ENCODE data around the gene LRRC1. TPM values are rescaled to one million over a fixed set of nuclear protein-coding genes. Genes with fewer than 3 reads are reported as not detected.

LRRC1 gene
- polyA plus RNA-seq, 4 donors = 21.8 to 41.2 (median 35.4) TPM

DNA sequence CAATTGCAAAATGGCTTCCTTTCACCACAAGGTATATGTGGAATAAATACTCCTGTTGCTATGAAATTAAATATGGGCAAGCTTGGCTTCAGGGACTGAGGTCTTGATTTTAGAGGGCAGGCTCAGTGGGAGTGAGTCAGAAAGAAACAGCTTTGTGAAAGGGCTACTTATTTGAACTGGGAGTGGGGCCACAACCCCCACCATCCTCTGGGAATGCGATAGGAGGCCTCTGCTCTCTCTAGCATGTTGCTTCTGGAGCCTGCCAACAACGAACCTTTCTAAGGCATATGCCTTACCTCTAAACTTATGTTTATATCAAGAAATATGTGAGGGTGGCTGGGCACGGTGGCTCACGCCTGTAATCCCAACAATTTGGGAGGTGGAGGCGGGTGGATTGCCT is 149.7 kb downstream of the LRRC1 start:
- FAIRE-seq (no peak), DNase-seq (no peak)
- no peak overlapping the region for H3K27ac ChIP-seq (ENCODE audit: low read depth in 1 of 3, low read length in 2 of 3)
- H3K36me3 ChIP-seq (ENCODE audit: control insufficient read depth in 3 of 3, insufficient read depth in 2 of 3, low read depth in 1 of 3, low read length in 3 of 3) = no peaks in the 10 kb centered on the region
- no peak overlapping the region for H3K4me3 ChIP-seq (ENCODE audit: low read depth in 1 of 3, low read length in 3 of 3)
- no peaks in the 10 kb centered on the region for H3K4me1 ChIP-seq (ENCODE audit: control insufficient read depth in 3 of 3, insufficient read depth in 2 of 3, low read depth in 1 of 3, low read length in 2 of 3)
- H3K9me3 ChIP-seq (ENCODE audit: control insufficient read depth in 2 of 2, insufficient read depth in 1 of 2, low read depth in 1 of 2, low read length in 1 of 2) = peaks cover 0 to 7% of the 10 kb centered on the region in 2 donors
- H3K27me3 ChIP-seq (ENCODE audit: control insufficient read depth in 3 of 3, insufficient read depth in 3 of 3, low read length in 3 of 3) = no peaks in the 10 kb centered on the region
- WGBS, 3 donors = 88 to 89% (median 88%) methylated on average over 5 of the region's 5 CpGs

- peaks cover 0 to 7% of the 10 kb centered on the region in 2 donors for H3K9me3 ChIP-seq (ENCODE audit: control insufficient read depth in 2 of 2, insufficient read depth in 1 of 2, low read depth in 1 of 2, low read length in 1 of 2)
- no peak overlapping the region for H3K4me3 ChIP-seq (ENCODE audit: low read depth in 1 of 3, low read length in 3 of 3)
- WGBS, 3 donors = 83 to 97% (median 89%) methylated on average over 4 of the region's 4 CpGs
- no peaks in the 10 kb centered on the region for H3K4me1 ChIP-seq (ENCODE audit: control insufficient read depth in 3 of 3, insufficient read depth in 2 of 3, low read depth in 1 of 3, low read length in 2 of 3)
- H3K36me3 ChIP-seq (ENCODE audit: control insufficient read depth in 3 of 3, insufficient read depth in 2 of 3, low read depth in 1 of 3, low read length in 3 of 3) = no peaks in the 10 kb centered on the region
- H3K27me3 ChIP-seq (ENCODE audit: control insufficient read depth in 3 of 3, insufficient read depth in 3 of 3, low read length in 3 of 3) = no peaks in the 10 kb centered on the region
- DNase-seq (no peak), FAIRE-seq (no peak)
- H3K27ac ChIP-seq (ENCODE audit: low read depth in 1 of 3, low read length in 2 of 3) = no peak overlapping the region
Observed at GRCh38 chr6:53945765-53946407, 151.1 kb downstream of the LRRC1 start.

GRCh38 chr6:53947780-53948179 is 153.0 kb downstream of the LRRC1 start:
- DNase-seq = no peak

DNA sequence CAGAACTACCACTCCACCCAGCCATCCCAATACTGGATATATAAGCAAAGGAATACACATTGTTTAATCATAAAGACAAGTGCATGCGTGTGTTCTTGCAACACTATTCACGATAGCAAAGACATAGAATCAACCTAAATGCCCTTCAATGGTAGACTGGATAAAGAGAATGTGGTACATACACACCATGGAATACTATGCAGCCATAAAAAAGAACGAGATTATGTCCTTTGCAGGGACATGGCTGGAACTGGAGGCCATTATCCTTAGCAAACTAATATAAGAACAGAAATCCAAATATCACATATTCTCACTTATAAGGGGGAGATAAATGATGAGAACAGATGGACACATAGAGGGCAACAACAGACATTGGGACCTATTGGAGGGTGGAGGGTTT is 156.6 kb downstream of the LRRC1 start:
- H3K9me3 ChIP-seq (ENCODE audit: control insufficient read depth in 2 of 2, insufficient read depth in 1 of 2, low read depth in 1 of 2, low read length in 1 of 2) = peaks cover 0 to 10% of the 10 kb centered on the region in 2 donors
- no peak overlapping the region for H3K27ac ChIP-seq (ENCODE audit: low read depth in 1 of 3, low read length in 2 of 3)
- H3K36me3 ChIP-seq (ENCODE audit: control insufficient read depth in 3 of 3, insufficient read depth in 2 of 3, low read depth in 1 of 3, low read length in 3 of 3) = no peaks in the 10 kb centered on the region
- FAIRE-seq = no peak
- H3K4me3 ChIP-seq (ENCODE audit: low read depth in 1 of 3, low read length in 3 of 3) = no peak overlapping the region
- no peak for DNase-seq
- H3K4me1 ChIP-seq (ENCODE audit: control insufficient read depth in 3 of 3, insufficient read depth in 2 of 3, low read depth in 1 of 3, low read length in 2 of 3) = no peaks in the 10 kb centered on the region
- 87 to 91% (median 89%) methylated on average over 3 of the region's 3 CpGs for WGBS, 3 donors
- no peaks in the 10 kb centered on the region for H3K27me3 ChIP-seq (ENCODE audit: control insufficient read depth in 3 of 3, insufficient read depth in 3 of 3, low read length in 3 of 3)

More at GRCh38 chr6:53947780-53948179, 153.0 kb downstream of the LRRC1 start:
- H3K9me3 ChIP-seq (ENCODE audit: control insufficient read depth in 2 of 2, insufficient read depth in 1 of 2, low read depth in 1 of 2, low read length in 1 of 2) = peaks cover 0 to 10% of the 10 kb centered on the region in 2 donors
- H3K4me1 ChIP-seq (ENCODE audit: control insufficient read depth in 3 of 3, insufficient read depth in 2 of 3, low read depth in 1 of 3, low read length in 2 of 3) = no peaks in the 10 kb centered on the region
- 88 to 94% (median 89%) methylated on average over 1 of the region's 1 CpG for WGBS, 3 donors
- H3K27ac ChIP-seq (ENCODE audit: low read depth in 1 of 3, low read length in 2 of 3) = no peak overlapping the region
- FAIRE-seq = no peak
- no peaks in the 10 kb centered on the region for H3K27me3 ChIP-seq (ENCODE audit: control insufficient read depth in 3 of 3, insufficient read depth in 3 of 3, low read length in 3 of 3)
- no peak overlapping the region for H3K4me3 ChIP-seq (ENCODE audit: low read depth in 1 of 3, low read length in 3 of 3)
- H3K36me3 ChIP-seq (ENCODE audit: control insufficient read depth in 3 of 3, insufficient read depth in 2 of 3, low read depth in 1 of 3, low read length in 3 of 3) = no peaks in the 10 kb centered on the region

DNA sequence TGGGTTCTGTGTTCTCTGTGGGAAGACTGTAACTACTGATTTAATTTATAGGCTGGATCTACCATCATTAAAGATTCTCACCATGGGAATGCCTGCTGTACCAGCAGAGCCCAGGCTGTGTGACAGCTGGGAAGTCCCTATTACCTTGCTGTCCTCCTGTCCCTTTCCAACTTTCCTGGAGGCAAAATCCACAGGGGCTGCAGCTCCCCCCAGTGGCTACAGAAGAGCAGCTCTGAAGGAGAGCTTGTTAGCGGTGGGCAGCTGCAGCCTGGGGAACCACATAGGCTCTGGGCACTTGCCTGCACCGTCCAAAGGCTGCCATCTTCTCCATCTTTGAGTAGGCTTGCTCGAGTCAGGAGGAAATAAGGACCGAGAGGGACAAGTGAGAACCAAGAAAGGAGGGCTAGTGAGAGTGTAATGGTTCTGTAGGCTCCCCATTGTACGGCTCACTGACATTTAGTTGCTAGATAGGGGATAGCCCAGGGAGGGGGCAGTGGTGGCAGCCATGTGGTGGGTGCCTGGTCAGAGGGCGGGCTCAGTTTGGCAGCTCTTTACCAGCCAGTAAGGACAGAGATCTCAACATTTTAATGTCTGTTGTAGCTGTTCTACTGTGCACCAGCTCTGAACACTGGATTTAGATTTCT is 161.4 kb downstream of the LRRC1 start:
- FAIRE-seq = no peak
- 28 to 34% (median 32%) methylated on average over 6 of the region's 6 CpGs for WGBS, 3 donors
- no peak overlapping the region for H3K27ac ChIP-seq (ENCODE audit: low read depth in 1 of 3, low read length in 2 of 3)

GRCh38 chr6:53956804-53957203 is 162.0 kb downstream of the LRRC1 start:
- Histone ChIP-seq H3K9me3 (ENCODE audit: control insufficient read depth in 2 of 2, insufficient read depth in 1 of 2, low read depth in 1 of 2, low read length in 1 of 2) (no peaks in the 10 kb centered on the region), H3K36me3 (ENCODE audit: control insufficient read depth in 3 of 3, insufficient read depth in 2 of 3, low read depth in 1 of 3, low read length in 3 of 3) (no peaks in the 10 kb centered on the region), H3K27ac (ENCODE audit: low read depth in 1 of 3, low read length in 2 of 3) (no peak overlapping the region), H3K4me3 (ENCODE audit: low read depth in 1 of 3, low read length in 3 of 3) (no peak overlapping the region), H3K4me1 (ENCODE audit: control insufficient read depth in 3 of 3, insufficient read depth in 2 of 3, low read depth in 1 of 3, low read length in 2 of 3) (no peaks in the 10 kb centered on the region), H3K27me3 (ENCODE audit: control insufficient read depth in 3 of 3, insufficient read depth in 3 of 3, low read length in 3 of 3) (no peaks in the 10 kb centered on the region)
- no peak for FAIRE-seq
- no peak for DNase-seq

More for the DNA sequence above, 161.4 kb downstream of the LRRC1 start:
- Histone ChIP-seq H3K4me1 (ENCODE audit: control insufficient read depth in 3 of 3, insufficient read depth in 2 of 3, low read depth in 1 of 3, low read length in 2 of 3) (no peaks in the 10 kb centered on the region), H3K9me3 (ENCODE audit: control insufficient read depth in 2 of 2, insufficient read depth in 1 of 2, low read depth in 1 of 2, low read length in 1 of 2) (peaks cover 0 to 3% of the 10 kb centered on the region in 2 donors), H3K27me3 (ENCODE audit: control insufficient read depth in 3 of 3, insufficient read depth in 3 of 3, low read length in 3 of 3) (no peaks in the 10 kb centered on the region), H3K4me3 (ENCODE audit: low read depth in 1 of 3, low read length in 3 of 3) (no peak overlapping the region), H3K36me3 (ENCODE audit: control insufficient read depth in 3 of 3, insufficient read depth in 2 of 3, low read depth in 1 of 3, low read length in 3 of 3) (no peaks in the 10 kb centered on the region)
- DNase-seq = peak; percentile 82 to 89

DNA sequence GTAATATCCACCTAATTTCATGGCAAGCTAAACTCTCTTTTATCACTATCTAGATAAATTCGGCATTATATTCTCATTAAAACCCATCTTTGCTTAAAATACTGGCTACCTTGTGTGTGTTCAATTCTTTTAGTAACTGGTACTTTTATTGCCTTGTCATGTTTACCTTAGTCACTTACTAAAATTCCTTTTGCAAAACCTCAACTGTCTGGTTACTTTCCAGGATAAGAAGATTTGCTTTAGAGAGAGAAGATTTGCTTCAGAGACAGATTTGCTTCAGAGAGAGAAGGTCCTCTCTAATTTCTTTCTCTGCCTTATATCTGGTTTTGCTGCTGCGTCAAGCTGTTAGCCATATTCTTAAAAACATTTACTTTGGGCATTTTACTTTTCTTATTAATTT is 164.9 kb downstream of the LRRC1 start:
- Histone ChIP-seq H3K4me1 (ENCODE audit: control insufficient read depth in 3 of 3, insufficient read depth in 2 of 3, low read depth in 1 of 3, low read length in 2 of 3) (no peaks in the 10 kb centered on the region), H3K36me3 (ENCODE audit: control insufficient read depth in 3 of 3, insufficient read depth in 2 of 3, low read depth in 1 of 3, low read length in 3 of 3) (no peaks in the 10 kb centered on the region), H3K4me3 (ENCODE audit: low read depth in 1 of 3, low read length in 3 of 3) (no peak overlapping the region), H3K27me3 (ENCODE audit: control insufficient read depth in 3 of 3, insufficient read depth in 3 of 3, low read length in 3 of 3) (no peaks in the 10 kb centered on the region), H3K9me3 (ENCODE audit: control insufficient read depth in 2 of 2, insufficient read depth in 1 of 2, low read depth in 1 of 2, low read length in 1 of 2) (no peaks in the 10 kb centered on the region), H3K27ac (ENCODE audit: low read depth in 1 of 3, low read length in 2 of 3) (no peak overlapping the region)
- FAIRE-seq (no peak), DNase-seq (no peak)
- 60 to 71% (median 65%) methylated on average over 2 of the region's 2 CpGs for WGBS, 3 donors

DNA sequence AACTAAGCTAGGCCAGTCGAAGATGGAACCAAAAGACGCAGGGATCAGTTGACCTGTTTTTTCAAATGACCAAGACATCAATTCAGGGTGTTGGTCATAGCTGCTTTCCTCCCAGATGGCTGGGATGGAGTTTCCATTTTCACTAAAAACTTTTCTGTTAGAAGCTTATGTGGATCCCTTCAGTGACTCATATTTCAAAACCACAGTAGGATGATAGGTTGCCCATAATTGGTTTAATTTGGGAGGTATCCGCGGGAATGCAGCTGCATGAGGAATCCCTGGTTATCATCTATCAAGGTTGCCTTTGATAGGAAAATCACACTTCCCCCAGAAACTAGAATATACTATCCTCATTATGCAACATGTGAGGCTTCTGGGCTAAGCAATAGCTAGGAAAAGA is 165.5 kb downstream of the LRRC1 start:
- 82 to 93% (median 88%) methylated on average over 4 of the region's 4 CpGs for WGBS, 3 donors
- H3K9me3 ChIP-seq (ENCODE audit: control insufficient read depth in 2 of 2, insufficient read depth in 1 of 2, low read depth in 1 of 2, low read length in 1 of 2) = no peaks in the 10 kb centered on the region
- H3K4me1 ChIP-seq (ENCODE audit: control insufficient read depth in 3 of 3, insufficient read depth in 2 of 3, low read depth in 1 of 3, low read length in 2 of 3) = no peaks in the 10 kb centered on the region
- no peak for FAIRE-seq
- no peaks in the 10 kb centered on the region for H3K36me3 ChIP-seq (ENCODE audit: control insufficient read depth in 3 of 3, insufficient read depth in 2 of 3, low read depth in 1 of 3, low read length in 3 of 3)
- no peak for DNase-seq
- no peak overlapping the region for H3K27ac ChIP-seq (ENCODE audit: low read depth in 1 of 3, low read length in 2 of 3)
- H3K4me3 ChIP-seq (ENCODE audit: low read depth in 1 of 3, low read length in 3 of 3) = no peak overlapping the region
- H3K27me3 ChIP-seq (ENCODE audit: control insufficient read depth in 3 of 3, insufficient read depth in 3 of 3, low read length in 3 of 3) = no peaks in the 10 kb centered on the region

Measured in small intestine (tissue), 7 donors.